Lung (tissue), 12 donors: ENCODE data around the gene C9orf50. TPM values are rescaled to one million over a fixed set of nuclear protein-coding genes. Genes with fewer than 3 reads are reported as not detected.

Experiments
- ATAC-seq: fragments of 200-7000 bp; cut with Tn5 transposase; one replicate; pipeline ENCODE4 v1.9.1; 2020; ENCODE audit warnings: moderate number of reproducible peaks; ENCODE audit not compliant: insufficient read depth, low FRiP score
- DNase-seq, 3 donors: peaks; one replicate each; pipeline ENCODE4 v3.0.0-alpha.2; 2013 to 2017
- H3K27ac ChIP-seq, 2 donors: one replicate each; pipeline ENCODE4 v1.5.1; 2013; ENCODE audit warnings: mild to moderate bottlenecking in 2 of 2, moderate library complexity in 2 of 2, control low read depth in 1 of 2, inconsistent platforms in 1 of 2, low read depth in 1 of 2, low read length in 1 of 2
- H3K27me3 ChIP-seq, 3 donors: one replicate each; pipeline ENCODE4 v1.5.1; 2013; ENCODE audit warnings: low read length in 2 of 3; ENCODE audit not compliant: control insufficient read depth in 3 of 3, insufficient read depth in 3 of 3
- H3K36me3 ChIP-seq, 4 donors: one replicate each; pipeline ENCODE4 v1.5.1; 2013; ENCODE audit warnings: low read length in 4 of 4, mild to moderate bottlenecking in 1 of 4, moderate library complexity in 1 of 4; ENCODE audit not compliant: control insufficient read depth in 4 of 4, insufficient read depth in 4 of 4
- H3K4me1 ChIP-seq, 5 donors: one replicate each; pipeline ENCODE4 v1.5.1; 2013; ENCODE audit warnings: low read length in 5 of 5, mild to moderate bottlenecking in 2 of 5, moderate library complexity in 1 of 5; ENCODE audit not compliant: control insufficient read depth in 5 of 5, insufficient read depth in 5 of 5
- H3K4me3 ChIP-seq: one replicate; pipeline ENCODE4 v1.5.1; 2013; ENCODE audit warnings: mild to moderate bottlenecking, control low read depth, moderate library complexity
- H3K9ac ChIP-seq, 2 donors: one replicate each; pipeline ENCODE4 v1.5.1; 2013; ENCODE audit warnings: low read length in 2 of 2, control low read depth in 1 of 2; ENCODE audit not compliant: insufficient read depth in 1 of 2
- H3K9me3 ChIP-seq, 4 donors: one replicate each; pipeline ENCODE4 v1.5.1; 2013; ENCODE audit warnings: low read length in 3 of 4, mild to moderate bottlenecking in 1 of 4, moderate library complexity in 1 of 4; ENCODE audit not compliant: control insufficient read depth in 4 of 4, insufficient read depth in 3 of 4
- WGBS, 2 donors: extraction: QIAGEN DNeasy Blood & Tissue Kit; methylation state at CpG; one replicate each; pipeline ENCODE4 v1.1.7; 2013; 5-methylcytosine and 5-hydroxymethylcytosine counted together
- polyA plus RNA-seq, 2 donors: library from polyadenylated mRNA; stranded (reverse); fragments of 200-250 nt; gene quantifications; one replicate each; pipeline ENCODE4 v1.2.1, GENCODE V29; 2013
- total RNA-seq, 2 donors: library from RNA; depleted of rRNA in 1 of 2; stranded (reverse); fragments of >200 nt in 1 of 2; gene quantifications; one replicate each; pipeline ENCODE4 v1.2.1, GENCODE V29; 2014 to 2021
- TF ChIP-seq, protein P1 (sequence below): IDR thresholded peaks from 2 replicates; pipeline ENCODE4 v1.5.1; 2012; ENCODE audit warnings: mild to moderate bottlenecking; ENCODE audit errors: control extremely low read depth, extremely low read depth
- donor health status: control.
- donor health status: control.
- donor health status: Bipolar disorder and iron deficiency.
- donor health status: healthy.
- donor health status: DM: yes; HTN: yes; CAD: no.

C9orf50 gene
- total and polyA plus RNA-seq, 4 donors, result 0.15 to 0.28 TPM; not detected in 2

DNA sequence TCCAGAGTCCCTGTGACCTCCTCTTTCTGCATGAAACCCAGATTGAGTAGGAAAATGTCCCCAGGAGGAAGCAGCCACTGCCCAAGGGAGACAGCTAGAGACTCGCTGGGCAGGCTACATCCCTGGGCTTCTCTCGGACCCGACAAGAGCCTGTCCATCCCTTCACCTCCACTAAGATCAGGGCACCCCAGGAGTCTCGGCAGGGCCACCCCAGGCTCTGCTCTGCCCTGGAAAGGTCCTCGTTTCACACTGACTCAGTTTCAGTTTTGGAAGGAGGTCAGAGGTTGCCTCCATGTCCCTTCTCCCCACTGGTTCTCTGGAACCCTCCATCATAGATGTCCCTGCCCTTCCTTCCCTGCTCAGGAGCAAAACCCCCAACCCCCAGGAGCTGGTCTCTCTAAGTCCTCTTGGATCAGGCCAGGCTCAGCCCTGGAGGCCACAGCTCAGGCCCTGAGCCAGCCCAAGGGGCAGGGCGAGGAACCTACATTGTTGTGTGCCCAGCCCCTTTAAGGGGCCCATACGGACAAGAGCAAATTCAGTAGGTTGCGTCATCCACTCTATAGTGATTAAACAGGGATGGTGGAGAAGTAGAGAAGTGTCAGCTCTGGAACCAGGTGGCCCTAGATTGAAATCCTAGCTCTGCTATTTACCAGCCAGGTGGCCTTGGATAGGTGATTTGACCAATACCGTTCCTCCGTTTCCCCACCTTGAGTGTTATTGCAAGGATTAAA is 37.4 kb downstream of the C9orf50 start:
- peaks cover 0 to 24% (median 4%) of the 10 kb centered on the region in 5 donors for H3K4me1 ChIP-seq
- H3K4me3 ChIP-seq, result no peak overlapping the region
- ATAC-seq (no peak), DNase-seq (no peak)
- TF ChIP-seq, protein P1, sequence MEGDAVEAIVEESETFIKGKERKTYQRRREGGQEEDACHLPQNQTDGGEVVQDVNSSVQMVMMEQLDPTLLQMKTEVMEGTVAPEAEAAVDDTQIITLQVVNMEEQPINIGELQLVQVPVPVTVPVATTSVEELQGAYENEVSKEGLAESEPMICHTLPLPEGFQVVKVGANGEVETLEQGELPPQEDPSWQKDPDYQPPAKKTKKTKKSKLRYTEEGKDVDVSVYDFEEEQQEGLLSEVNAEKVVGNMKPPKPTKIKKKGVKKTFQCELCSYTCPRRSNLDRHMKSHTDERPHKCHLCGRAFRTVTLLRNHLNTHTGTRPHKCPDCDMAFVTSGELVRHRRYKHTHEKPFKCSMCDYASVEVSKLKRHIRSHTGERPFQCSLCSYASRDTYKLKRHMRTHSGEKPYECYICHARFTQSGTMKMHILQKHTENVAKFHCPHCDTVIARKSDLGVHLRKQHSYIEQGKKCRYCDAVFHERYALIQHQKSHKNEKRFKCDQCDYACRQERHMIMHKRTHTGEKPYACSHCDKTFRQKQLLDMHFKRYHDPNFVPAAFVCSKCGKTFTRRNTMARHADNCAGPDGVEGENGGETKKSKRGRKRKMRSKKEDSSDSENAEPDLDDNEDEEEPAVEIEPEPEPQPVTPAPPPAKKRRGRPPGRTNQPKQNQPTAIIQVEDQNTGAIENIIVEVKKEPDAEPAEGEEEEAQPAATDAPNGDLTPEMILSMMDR, result no peak
- no peak overlapping the region for H3K9ac ChIP-seq
- 69 to 78% methylated on average over 10 of the region's 10 CpGs for WGBS, 2 donors
- no peaks in the 10 kb centered on the region for H3K27me3 ChIP-seq
- no peak overlapping the region for H3K27ac ChIP-seq
- H3K9me3 ChIP-seq, result no peaks in the 10 kb centered on the region
- no peaks in the 10 kb centered on the region for H3K36me3 ChIP-seq

DNA sequence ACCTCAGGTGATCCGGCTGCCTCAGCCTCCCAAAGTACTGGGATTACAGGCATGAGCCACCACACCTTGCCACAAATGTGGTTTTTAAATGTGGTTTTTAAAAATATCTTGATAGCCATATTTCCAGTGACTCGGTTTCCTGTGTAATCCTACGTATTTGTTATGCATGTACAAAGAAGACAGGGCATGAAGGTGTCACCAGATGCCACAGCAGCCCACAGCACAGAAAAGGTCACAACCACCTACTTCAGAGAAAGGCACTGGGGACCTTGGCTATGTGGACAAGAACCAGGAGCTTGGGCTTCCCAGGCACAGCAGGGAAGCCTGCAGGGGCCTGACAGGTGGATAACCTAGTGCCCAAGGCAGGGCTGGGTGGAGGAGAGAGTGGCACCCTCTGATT is 38.0 kb downstream of the C9orf50 start:
- TF ChIP-seq, protein P1, result no peak
- H3K27ac ChIP-seq, result no peak overlapping the region
- no peak overlapping the region for H3K4me3 ChIP-seq
- H3K36me3 ChIP-seq, result no peaks in the 10 kb centered on the region
- H3K9me3 ChIP-seq, result no peaks in the 10 kb centered on the region
- no peak for ATAC-seq
- no peak for DNase-seq
- no peaks in the 10 kb centered on the region for H3K27me3 ChIP-seq
- no peak overlapping the region for H3K9ac ChIP-seq
- peaks cover 0 to 26% (median 4%) of the 10 kb centered on the region in 5 donors for H3K4me1 ChIP-seq
- 80 to 81% methylated on average over 3 of the region's 3 CpGs for WGBS, 2 donors

GRCh38 chr9:129581505-129582189 is 39.3 kb downstream of the C9orf50 start:
- H3K36me3 ChIP-seq, result no peaks in the 10 kb centered on the region
- H3K4me3 ChIP-seq, result no peak overlapping the region
- DNase-seq, result no peak
- peaks cover 0 to 22% (median 0%) of the 10 kb centered on the region in 5 donors for H3K4me1 ChIP-seq
- no peak for ATAC-seq
- no peak overlapping the region for H3K9ac ChIP-seq
- H3K27me3 ChIP-seq, result no peaks in the 10 kb centered on the region
- no peak overlapping the region for H3K27ac ChIP-seq
- no peaks in the 10 kb centered on the region for H3K9me3 ChIP-seq
- TF ChIP-seq, protein P1, result no peak
- WGBS, 2 donors, result 72 to 81% methylated on average over 4 of the region's 4 CpGs
